ENCODE data around the gene SULT4A1.

Gene SULT4A1

GRCh38 chr22:43826142-43827002 is 35.9 kb downstream of the SULT4A1 start:
- TF ChIP-seq, protein P1, sequence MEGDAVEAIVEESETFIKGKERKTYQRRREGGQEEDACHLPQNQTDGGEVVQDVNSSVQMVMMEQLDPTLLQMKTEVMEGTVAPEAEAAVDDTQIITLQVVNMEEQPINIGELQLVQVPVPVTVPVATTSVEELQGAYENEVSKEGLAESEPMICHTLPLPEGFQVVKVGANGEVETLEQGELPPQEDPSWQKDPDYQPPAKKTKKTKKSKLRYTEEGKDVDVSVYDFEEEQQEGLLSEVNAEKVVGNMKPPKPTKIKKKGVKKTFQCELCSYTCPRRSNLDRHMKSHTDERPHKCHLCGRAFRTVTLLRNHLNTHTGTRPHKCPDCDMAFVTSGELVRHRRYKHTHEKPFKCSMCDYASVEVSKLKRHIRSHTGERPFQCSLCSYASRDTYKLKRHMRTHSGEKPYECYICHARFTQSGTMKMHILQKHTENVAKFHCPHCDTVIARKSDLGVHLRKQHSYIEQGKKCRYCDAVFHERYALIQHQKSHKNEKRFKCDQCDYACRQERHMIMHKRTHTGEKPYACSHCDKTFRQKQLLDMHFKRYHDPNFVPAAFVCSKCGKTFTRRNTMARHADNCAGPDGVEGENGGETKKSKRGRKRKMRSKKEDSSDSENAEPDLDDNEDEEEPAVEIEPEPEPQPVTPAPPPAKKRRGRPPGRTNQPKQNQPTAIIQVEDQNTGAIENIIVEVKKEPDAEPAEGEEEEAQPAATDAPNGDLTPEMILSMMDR (IDR thresholded peaks at IDR 0.05; ENCODE audit: insufficient read depth, low read length, poor library complexity, severe bottlenecking) = peak; percentile 46
- DNase-seq (ENCODE audit: extremely low read depth, insufficient read length) = no peak
- Histone ChIP-seq H3K27me3 (replicated peaks; ENCODE audit: control insufficient read depth, insufficient read depth, low read length) (no peaks in the 10 kb centered on the region; the same call in 1 of the 2 replicates), H3K36me3 (ENCODE audit: control insufficient read depth, insufficient read depth, low read length) (no peaks in the 10 kb centered on the region), H3K4me3 (replicated peaks; ENCODE audit: low read depth, low read length) (no peak overlapping the region)

GRCh38 chr22:43825651-43826050 is 36.7 kb downstream of the SULT4A1 start:
- DNase-seq (ENCODE audit: extremely low read depth, insufficient read length) = no peak
- no peaks in the 10 kb centered on the region for H3K36me3 ChIP-seq (ENCODE audit: control insufficient read depth, insufficient read depth, low read length)
- H3K4me3 ChIP-seq (replicated peaks; ENCODE audit: low read depth, low read length) = no peak overlapping the region
- TF ChIP-seq, protein P1 (IDR thresholded peaks at IDR 0.05; ENCODE audit: insufficient read depth, low read length, poor library complexity, severe bottlenecking) = no peak
- no peaks in the 10 kb centered on the region; the same call in 1 of the 2 replicates for H3K27me3 ChIP-seq (replicated peaks; ENCODE audit: control insufficient read depth, insufficient read depth, low read length)

GRCh38 chr22:43824724-43825420 is 37.4 kb downstream of the SULT4A1 start:
- TF ChIP-seq, protein P1 (IDR thresholded peaks at IDR 0.05; ENCODE audit: insufficient read depth, low read length, poor library complexity, severe bottlenecking) = no peak
- H3K27me3 ChIP-seq (replicated peaks; ENCODE audit: control insufficient read depth, insufficient read depth, low read length) = no peaks in the 10 kb centered on the region; the same call in 1 of the 2 replicates
- H3K36me3 ChIP-seq (ENCODE audit: control insufficient read depth, insufficient read depth, low read length) = no peaks in the 10 kb centered on the region
- DNase-seq (ENCODE audit: extremely low read depth, insufficient read length) = no peak
- no peak overlapping the region for H3K4me3 ChIP-seq (replicated peaks; ENCODE audit: low read depth, low read length)

- H3K27me3 ChIP-seq (replicated peaks; ENCODE audit: control insufficient read depth, insufficient read depth, low read length) = no peaks in the 10 kb centered on the region; the same call in 1 of the 2 replicates
- no peak overlapping the region for H3K4me3 ChIP-seq (replicated peaks; ENCODE audit: low read depth, low read length)
- TF ChIP-seq, protein P1 (IDR thresholded peaks at IDR 0.05; ENCODE audit: insufficient read depth, low read length, poor library complexity, severe bottlenecking) = no peak
- no peak for DNase-seq (ENCODE audit: extremely low read depth, insufficient read length)
- no peaks in the 10 kb centered on the region for H3K36me3 ChIP-seq (ENCODE audit: control insufficient read depth, insufficient read depth, low read length)
Observed at GRCh38 chr22:43823911-43824665, 38.2 kb downstream of the SULT4A1 start.

DNA sequence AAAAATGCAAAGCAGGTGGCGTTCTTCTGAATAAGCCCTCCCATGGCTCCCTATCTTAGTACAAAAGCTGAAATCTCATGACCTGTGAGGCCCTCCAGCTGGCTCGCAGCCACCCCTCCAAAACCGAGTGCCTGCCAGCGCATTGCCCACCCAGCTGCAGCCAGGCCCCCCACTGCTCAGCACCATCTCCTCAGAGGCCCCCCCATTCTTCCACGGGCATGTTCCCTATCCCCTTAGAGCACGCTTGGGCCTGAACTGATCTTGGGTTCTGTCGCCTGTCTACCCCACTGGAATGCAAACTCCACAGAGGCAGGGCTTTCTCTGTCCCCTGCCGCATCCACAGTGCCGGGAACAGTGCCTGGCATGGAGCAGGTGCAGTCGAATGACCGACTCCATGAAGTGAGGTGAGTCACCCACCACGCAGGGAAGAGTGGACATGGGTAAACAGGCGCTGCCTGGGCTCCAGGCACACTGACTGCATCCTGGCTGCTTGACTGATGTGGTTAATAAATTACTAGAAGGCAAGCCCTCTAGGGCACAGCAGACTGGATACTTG is 38.9 kb downstream of the SULT4A1 start:
- H3K27me3 ChIP-seq (replicated peaks; ENCODE audit: control insufficient read depth, insufficient read depth, low read length) = no peaks in the 10 kb centered on the region; the same call in 1 of the 2 replicates
- TF ChIP-seq, protein P1 (IDR thresholded peaks at IDR 0.05; ENCODE audit: insufficient read depth, low read length, poor library complexity, severe bottlenecking) = no peak
- DNase-seq (ENCODE audit: extremely low read depth, insufficient read length) = no peak
- H3K4me3 ChIP-seq (replicated peaks; ENCODE audit: low read depth, low read length) = no peak overlapping the region
- no peaks in the 10 kb centered on the region for H3K36me3 ChIP-seq (ENCODE audit: control insufficient read depth, insufficient read depth, low read length)
